B cell (primary cell): ENCODE measurements around the gene RPRD1A.

Experiments
- EZH2 ChIP-seq: IDR thresholded peaks from 2 replicates; pipeline ENCODE4 v1.6.1; 2012; ENCODE audit warnings: borderline replicate concordance, low read depth, mild to moderate bottlenecking, moderate library complexity, low read length; ENCODE audit not compliant: insufficient read depth, poor library complexity, severe bottlenecking
- TF ChIP-seq, protein P1 (sequence below): fragments of 200-600 bp; IDR thresholded peaks from one replicate; pipeline ENCODE4 v1.8.0; 2022; ENCODE audit warnings: antibody characterized with exemption, mild to moderate bottlenecking

DNA sequence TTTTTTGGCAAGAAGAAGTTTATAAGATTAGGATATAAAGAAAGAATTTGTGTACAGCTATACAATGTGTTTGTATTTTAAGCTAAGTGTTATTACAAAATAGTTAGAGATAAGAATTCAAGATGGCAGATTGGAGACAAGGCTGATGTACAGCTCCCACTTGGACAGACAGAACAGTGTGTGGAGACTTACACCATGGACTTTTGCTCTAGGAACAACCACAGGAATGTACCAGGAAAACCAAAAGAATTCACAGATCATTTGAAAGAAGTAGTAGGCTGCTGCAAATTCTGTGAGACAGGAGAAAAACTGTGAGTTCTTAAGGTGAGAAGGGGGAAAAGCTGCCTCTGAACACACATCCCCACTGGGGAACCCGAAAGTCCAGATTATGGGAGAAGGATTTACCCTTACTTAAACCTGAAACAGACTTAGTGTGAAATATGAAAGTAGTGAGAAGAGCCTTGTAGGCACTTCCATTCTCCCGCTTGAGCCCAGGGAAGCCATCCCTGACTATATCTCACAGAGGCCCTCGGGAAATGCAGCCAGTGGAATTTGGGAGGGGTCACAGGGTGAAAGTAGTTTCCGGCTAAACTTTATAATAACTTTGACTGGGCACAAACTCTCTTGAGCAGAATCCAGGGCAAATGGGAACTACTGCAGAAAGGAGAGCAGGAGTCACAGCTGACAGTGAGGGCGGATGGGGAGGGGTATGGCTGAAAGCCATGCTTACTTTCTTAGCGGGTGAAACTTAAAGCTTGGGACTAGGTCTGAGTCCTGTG is 11.6 kb upstream of the RPRD1A start:
- TF ChIP-seq, protein P1, sequence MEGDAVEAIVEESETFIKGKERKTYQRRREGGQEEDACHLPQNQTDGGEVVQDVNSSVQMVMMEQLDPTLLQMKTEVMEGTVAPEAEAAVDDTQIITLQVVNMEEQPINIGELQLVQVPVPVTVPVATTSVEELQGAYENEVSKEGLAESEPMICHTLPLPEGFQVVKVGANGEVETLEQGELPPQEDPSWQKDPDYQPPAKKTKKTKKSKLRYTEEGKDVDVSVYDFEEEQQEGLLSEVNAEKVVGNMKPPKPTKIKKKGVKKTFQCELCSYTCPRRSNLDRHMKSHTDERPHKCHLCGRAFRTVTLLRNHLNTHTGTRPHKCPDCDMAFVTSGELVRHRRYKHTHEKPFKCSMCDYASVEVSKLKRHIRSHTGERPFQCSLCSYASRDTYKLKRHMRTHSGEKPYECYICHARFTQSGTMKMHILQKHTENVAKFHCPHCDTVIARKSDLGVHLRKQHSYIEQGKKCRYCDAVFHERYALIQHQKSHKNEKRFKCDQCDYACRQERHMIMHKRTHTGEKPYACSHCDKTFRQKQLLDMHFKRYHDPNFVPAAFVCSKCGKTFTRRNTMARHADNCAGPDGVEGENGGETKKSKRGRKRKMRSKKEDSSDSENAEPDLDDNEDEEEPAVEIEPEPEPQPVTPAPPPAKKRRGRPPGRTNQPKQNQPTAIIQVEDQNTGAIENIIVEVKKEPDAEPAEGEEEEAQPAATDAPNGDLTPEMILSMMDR: no peak
- TF ChIP-seq EZH2: no peak
